GM18508 (cell line): Measurements from ENCODE around the gene MPZL3.

ENCODE experiments used
- ATAC-seq: cut with Tn5 transposase; IDR thresholded peaks from one replicate; pipeline ENCODE4 v1.9.1; 2021; ENCODE audit warnings: moderate number of reproducible peaks; ENCODE audit not compliant: insufficient read depth, unreplicated experiment

The MPZL3 gene

DNA sequence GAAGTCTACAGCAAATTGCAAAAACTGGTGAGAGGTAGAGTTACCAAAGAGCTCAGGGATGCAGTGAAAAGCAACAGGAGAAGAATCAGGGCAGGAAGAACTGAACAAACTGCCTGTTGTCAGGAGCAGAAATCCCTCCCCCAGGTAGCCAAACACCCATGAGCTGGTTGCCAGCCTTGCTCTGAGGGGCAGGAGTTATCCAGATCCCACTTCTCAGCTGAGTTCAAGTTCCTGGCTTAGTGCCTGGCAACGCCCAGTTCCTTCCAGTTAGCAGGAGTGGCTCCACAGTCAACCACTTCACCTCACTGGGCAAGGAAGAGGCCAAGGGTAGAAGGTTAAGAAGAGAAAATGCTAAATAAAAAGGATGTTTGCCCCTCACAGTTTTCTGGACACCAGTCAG is 13.8 kb upstream of the MPZL3 start:
- ATAC-seq, result no peak

DNA sequence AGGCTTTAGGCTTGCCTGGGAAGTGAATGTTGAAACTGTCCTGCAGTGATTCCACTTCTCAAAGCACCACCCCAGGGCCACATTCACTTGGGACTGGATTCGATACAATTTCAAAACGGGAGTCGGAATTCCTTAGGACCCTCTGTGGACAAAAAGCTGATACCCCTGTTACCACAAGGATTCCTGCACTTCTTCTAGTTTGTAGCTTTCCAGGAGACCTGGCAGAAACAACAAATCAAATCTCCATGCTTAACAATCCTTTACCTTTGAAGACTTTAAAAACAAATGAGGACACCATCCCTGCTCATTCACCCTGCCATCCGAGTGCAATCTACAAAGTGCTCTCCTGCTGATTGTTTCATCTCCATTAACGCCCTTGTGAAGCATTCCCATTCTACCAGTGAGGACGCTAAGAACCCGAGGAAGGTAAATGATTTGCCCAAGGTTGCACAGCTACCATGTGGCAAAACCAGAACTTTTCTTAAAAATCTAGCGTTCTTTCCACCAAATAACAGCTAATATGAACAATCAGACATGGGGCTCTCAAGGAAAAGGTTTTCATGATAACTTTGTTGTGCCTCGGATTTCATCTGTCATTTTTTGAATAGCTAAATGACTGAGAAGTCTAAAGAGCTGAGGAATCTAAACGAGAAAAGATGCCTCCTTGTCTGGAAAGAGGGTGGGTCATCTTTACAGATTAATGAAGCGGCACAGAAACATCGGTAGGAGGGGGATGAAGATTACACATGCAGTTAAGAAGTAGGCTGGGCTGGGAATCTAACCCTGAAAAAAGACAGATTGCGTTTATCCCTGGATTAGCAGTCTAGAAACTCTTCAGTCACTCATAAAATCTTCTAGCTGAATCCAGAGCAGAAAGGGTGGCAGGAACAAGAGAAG is 12.7 kb upstream of the MPZL3 start:
- ATAC-seq, result no peak

DNA sequence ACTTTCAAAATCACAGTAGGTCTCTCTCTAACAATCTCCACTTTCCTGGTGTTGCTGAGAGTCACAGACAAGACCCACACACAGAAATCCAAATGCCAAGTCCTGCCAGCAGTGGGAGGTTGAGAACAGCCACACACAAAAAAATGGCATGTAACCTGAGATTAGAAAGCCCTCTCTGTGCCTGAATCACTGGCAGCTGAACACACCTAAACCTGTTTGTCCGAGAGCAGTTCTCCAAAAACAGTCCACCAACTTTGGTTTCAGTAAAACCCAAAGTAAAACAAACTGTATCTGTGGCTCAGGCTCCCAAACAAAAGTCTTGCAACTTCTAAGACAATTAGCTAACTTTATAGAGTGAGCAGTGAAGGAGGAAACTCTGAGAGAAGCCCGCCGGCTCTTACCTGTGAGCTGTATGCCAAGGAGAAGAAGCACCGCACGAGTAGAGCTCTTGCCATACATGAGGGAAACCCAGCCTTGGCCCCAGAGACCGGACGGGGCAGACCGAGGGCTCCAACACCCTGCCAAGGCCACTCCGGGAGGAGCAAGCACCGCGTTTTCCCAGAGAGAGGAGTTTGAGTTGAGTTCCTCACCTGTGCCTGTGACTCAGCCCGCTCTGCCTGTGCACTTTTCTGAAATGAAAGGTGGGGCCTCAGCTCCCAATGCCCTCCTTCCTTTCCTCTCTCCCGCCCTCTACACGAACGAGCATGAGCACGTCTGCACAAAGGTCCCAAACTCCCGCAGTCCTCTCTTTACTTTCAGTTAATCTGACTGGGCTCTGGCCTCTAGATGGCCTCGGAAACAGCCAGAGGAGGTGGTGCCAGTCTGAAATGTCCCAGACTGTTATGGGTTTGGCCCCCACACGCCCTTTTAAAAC is 11.8 kb upstream of the MPZL3 start, which contains the start of gene MPZL2:
MPZL2 (minus strand) TSS at position 603 of the 874 bp plus-strand sequence; CDS start at position 459, 144 bp downstream.
- no peak for ATAC-seq

DNA sequence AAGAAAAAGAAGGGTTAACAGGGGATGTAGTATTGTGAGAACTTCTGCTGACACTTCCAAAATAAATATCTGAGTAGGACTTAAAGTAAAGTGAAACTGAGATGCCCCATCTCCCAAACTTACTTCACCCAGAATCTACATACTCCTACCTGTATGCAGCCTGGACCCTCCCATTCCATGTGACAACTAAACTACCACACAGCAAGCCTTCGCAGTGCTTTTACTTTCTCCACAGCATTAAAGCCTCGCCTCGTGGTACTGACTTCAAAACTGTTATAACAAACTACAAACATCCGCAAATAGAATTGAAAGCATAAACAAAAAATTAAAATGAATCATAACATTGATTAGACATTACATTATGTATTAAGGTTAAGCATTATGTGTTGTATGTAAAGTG is 10.9 kb upstream of the MPZL3 start:
- no peak for ATAC-seq

DNA sequence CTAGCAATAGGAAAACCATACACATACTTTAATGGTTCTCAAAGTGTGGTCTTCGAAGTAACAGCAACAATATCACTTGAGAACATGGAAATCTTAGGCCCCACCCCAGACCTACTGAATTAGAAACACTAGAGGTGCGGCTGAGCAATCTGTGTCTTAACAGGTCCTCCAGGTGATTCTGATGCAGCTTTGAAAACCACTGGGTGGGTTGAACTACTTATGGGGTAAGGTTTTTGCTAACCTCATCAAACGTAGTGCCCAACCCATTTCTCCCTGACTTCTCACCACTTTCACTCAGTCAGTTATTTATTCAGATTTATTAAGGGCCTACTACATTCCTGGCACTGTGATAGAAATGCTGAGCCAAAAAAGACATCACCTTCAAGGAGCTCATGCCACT is 8.2 kb upstream of the MPZL3 start:
- ATAC-seq, result no peak

DNA sequence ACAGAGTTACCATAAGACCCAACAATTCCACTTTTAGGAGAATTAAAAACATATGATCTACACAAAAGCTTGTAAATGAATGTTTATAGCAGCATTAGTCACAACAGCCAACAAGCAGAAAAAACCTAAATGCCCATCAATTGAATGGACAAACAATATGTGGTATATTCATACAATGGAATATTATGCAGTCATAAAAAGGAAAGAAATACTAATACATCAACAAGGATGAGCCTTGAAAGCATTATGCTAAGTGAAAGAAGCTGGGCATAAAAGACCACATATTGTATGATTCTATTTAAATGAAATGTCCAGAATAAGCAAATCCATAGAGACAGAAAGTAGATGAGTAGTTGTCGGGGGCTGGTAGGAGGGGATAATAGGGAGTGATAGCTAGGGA is 7.0 kb upstream of the MPZL3 start:
- no peak for ATAC-seq

DNA sequence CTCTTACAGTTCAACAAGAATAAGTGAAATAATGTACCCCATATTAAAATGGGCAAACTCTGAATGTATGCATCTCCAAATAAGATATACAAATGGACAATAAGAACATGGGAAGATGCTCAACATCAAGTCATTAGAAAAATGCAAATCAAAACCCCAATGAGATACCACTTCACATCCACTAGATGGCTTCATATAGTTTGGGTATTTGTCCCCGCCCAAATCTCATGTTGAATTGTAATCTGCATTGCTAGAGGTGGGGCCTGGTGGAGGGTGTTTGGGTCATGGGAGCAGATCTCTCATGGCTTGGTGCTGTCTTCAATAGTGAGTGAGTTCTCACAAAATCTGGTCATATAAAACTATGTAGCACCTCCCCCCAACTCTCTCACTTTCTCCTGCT is 6.2 kb upstream of the MPZL3 start:
- no peak for ATAC-seq

DNA sequence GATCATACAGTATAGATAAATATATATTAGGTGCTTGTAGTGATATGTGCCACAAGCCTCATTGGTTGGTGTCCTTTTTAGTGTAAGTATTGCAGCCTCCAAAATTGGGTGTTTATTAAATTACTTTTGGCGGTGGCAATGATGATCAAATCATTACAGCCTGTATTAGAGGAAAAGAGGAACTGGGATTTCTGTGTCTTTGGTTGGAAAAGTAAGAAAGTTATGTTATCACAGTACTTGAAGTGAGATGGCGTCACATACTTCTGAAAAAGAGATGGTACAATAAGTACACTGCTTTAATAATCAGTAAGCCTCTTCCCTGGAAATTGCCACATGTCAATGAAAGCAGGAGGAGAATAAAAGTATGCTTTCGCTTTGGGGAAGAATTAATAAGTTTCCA is 523 bp upstream of the MPZL3 start:
- no peak for ATAC-seq

DNA sequence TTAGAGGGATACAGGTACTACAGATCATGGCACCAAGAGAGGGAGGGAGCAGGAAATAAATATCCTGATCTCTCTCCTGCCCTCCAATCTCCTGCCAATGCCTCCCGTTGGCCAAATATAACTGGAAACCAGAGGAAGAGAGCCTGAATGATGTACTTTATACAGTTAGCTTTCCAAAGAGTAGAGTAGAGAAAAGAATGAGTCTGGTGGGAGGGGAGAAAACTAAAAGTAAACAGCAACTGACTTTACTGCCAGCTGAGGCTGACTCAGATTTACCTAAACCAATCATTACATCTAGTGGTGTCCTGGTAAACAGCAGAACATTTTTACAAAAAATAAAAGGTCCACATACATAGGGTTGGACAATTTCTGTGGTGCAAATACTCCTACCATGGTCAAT is 5.1 kb downstream of the MPZL3 start:
- ATAC-seq, result no peak

DNA sequence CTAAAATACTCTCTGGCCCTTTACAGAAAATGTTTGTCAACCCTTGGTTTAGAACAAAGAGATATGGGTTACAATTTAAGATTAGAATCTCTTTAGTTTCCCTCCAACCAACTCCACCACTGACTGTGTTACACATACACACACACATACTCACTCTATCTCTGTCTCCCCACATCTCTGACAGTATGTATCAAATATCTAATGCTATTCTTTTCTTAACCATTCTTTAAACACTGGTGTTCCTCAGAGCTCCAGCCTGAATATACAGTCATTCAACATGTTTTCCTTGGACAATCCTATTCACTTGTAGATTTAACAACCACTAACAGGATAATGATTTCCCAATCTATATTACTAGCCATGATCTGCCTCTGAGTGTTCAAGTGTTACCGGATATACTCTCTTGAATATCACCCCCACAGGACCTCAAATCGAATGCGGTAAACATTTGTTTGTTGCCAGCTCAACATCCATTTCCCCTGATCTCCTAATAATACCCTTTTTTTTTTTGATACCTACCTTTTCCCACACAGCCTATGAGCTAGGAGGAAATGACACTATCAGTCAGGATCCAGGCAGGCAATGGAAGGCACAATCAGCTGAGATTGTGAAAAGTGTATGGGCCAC is 6.1 kb downstream of the MPZL3 start:
- ATAC-seq, result no peak

DNA sequence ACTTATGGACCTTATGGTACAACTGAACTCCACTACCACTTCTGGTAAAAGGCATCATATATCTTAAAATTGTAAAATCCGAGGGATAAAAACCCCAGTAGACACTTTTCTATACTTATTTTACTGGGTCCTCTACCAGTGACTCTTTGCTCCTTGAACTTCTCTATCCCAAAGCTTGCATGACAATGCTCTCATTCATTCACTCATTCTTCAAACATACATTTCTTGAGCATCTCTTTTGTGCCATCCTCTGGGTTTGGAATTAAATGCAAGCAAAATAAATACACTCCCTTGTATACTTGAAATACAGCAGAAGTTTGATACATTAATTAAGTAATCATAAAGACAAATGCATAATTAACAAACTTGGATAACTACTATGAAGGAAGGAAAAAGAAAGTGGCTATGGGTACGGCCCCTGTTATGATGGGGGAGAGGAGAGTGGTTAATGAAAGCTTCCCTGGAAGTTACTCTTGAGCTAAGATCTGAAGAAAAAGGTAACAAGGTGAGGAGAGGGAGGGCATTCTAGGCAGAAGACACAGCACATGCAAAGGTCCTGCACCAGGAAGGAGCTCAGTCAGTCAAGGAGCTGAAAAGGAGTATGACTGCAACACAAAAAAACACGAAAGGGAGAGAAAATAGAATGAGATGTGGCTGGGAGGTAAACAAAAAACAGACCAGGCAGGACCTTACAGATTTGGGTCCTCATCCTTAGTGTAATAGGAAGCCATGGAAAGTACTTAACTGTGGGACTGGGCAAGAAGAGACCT is 8.0 kb downstream of the MPZL3 start:
- no peak for ATAC-seq

DNA sequence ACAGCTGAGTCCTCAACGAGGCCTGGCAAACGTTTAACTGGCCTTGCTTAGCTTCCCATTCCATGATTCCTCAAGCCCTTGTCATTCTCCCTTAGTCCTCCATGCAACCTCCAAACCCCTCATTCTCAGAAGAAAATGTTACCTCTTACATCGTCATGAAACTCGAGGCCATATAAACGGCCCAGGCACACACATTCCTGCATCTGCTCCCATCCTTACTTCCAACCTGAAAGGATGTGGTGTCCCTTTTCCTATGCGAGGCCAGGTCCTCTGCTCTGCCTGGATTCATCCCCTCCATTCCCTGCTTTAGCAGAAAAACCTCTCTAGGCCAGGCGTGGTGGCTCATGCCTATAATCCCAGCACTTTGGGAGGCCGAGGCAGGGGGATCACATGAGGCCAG is 9.0 kb downstream of the MPZL3 start:
- ATAC-seq, result no peak

DNA sequence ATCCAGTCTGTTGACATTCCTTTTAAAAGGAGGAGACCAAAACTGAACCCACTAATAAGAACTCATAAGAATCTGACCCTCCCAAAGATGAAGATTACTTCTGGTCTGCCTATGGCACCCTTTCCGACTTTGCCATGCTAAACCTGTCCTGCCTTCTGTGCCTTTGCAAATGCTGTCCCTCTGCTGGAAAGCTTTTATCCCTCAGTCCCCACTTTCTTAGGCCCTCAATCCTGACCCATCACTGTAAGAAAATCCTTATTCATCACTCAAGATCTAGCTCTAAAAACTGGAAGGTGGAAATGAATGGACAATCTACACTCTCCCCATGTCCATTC is 10.4 kb downstream of the MPZL3 start:
- no peak for ATAC-seq

DNA sequence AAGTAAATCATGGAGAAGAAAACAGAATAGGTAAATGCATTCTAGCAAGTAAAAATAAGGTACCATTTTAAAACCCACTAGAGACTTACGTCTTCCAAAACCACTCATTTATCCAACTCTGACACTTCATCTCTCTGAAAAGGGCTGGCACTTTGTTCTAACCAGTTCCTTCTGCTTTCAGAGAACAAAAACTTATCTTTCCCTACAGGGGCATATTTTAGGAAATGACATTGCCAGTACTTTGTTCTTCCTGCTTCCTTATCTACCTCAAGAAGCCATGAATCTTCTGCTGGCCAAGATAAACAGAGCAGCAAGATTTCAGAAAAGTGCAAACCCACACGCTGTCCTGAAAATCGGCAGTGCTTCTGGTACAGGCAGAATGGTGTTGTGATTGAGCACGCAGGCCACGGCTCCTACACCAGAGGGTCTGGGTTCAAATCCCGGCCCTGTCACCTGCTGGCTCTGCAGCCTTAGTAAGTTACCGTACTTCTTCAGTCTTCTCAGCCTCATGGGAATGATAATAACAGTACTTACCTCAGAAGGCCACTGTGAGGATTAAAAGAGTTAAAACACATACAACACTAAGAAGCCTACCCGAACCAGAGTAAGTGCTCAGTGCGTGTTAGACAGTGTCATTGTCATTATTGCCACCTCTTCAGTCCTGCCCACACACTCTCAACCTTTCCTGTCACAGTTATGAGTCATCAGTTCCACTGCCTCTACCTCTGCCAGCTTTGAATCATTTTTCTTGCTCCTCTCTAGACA is 11.0 kb downstream of the MPZL3 start:
- ATAC-seq, result no peak

DNA sequence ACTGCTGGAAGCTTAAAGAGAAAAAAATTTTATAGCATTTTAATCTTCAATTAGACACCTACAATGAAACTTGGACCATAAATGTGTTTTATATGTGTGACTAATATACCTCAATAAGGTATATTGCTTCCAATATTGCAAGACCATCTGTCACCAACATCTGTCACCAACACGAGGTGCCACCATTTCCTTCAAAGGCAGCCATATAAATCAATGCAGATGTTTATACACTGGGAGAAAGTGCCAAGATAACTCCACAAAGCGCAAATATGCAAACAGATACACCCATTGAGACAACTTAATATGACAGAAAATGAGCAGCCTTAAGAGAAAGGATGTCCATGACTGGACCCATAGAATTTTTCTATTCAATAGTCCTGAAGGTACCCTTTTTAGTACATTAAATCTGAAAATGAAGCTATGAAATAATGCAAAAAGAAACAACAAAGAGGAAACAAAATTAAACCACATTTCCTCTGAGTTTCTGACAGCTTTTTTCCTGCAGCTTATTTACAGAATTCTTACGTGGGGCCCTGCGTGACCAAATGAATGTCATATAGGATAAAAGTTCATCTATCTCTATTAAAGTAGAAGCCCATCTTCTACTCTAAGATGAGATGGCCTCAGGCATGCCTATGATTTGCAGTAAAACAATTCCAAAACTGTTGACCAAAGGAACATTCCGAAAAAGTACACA is 12.5 kb downstream of the MPZL3 start:
- no peak for ATAC-seq

DNA sequence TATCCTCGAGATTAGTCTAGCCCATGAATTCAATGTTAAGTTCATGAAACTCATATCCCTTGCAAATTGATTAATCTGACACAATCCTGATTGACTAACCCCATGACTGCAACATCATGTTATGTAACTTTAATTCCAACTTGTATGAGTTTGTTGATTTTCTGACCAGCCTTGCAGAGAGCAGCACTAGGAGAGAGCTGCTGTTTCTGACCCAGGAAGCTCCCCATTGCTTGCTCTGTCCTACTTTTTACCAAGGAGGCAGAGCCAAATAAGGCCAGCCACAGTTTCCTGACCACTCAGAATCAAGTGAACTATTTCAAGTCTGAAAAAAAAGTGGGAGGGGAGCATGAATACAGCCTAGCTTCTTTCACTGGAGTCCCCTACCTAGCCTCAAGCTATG is 13.2 kb downstream of the MPZL3 start:
- no peak for ATAC-seq

DNA sequence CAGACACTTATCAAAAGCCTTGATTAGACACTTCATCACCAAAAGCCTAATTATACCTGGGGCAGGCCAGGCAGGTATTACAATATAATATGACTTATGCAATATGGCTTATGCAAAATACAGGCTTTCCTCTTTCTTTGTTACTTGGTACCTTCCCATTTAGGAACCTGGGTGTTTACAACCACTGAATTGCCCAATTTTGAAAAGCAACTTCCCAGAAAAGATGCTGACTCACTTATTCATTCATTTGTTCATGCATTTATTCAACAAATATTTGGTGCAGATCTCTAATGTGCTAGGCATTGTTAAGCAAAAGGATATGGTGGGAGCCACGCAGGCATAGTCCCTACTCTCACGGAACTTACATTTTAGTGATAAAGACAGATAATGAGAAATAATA is 13.7 kb downstream of the MPZL3 start:
- ATAC-seq, result no peak

DNA sequence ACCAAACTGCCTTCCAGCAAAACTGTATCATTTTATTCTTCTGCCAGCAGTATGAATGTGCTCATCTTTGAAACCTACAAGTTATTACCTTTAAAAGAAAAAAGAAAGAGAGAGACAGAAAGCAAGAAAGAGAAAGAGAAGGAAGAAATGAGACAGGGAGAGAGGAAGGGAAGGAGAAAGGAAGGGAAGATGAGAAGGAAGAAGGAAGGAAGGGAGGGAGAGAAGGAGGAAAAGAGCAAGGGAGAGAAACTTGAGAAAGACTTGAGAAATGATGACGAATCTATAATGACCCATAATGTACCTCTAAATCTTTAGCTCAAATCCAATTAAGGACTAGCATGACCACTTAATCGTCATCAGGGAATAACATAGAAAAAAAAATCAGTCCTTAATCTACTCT is 16.0 kb downstream of the MPZL3 start:
- no peak for ATAC-seq

DNA sequence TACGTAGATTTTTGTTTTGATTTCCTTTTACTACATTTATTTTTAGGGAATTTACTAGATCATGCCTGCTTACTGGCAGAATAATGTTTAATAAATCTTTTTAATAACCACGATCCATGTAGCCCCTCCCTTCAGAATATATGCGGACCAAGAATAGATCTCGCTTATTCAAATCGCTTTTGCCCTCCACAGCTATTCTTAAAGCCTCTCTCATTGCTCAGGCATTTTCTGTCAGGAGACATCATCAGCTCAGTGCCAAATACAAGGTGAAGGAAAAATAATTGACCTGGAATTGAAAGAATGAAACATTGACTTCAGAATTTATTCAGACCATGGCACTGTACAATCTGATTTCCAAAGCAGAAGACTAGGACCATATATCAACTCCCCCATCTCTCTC is 17.3 kb downstream of the MPZL3 start:
- no peak for ATAC-seq
